HepG2 (cell line): ENCODE data around the gene DMXL1. TPM values are rescaled to one million over a fixed set of nuclear protein-coding genes. Genes with fewer than 3 reads are reported as not detected.

ENCODE experiments used
- ATAC-seq: fragments of 200-7000 bp; cut with Tn5 transposase; 3 replicates; pipeline ENCODE4 v1.9.1; 2020; ENCODE audit warnings: mild to moderate bottlenecking, moderate library complexity
- BruUV-seq: library from RNA; stranded (reverse); fragments of 400-500 nt; replicated peaks from 2 replicates; lab custom pipeline; 2021; lab: Mats Ljungman, UMichigan
- CTCF ChIA-PET: fragments of 300-600 bp; formaldehyde crosslinking; extraction: SDS; loops from one replicate; lab custom pipeline; 2021; ENCODE audit warnings: low total read pairs, inconsistent platforms, low intra/inter-chr PET ratio; lab: Yijun Ruan, JAX
- POLR2A ChIA-PET: fragments of 350-600 bp; sonication (Branson Sonifier 250); formaldehyde crosslinking; loops from one replicate; lab custom pipeline; 2020; ENCODE audit warnings: antibody characterized with exemption, inconsistent platforms; lab: Yijun Ruan, JAX
- DNase-seq: peaks from one replicate; pipeline ENCODE4 v3.0.0-alpha.2; 2015; ENCODE audit warnings: low spot score
- FAIRE-seq: peaks from 3 replicates; lab custom pipeline; 2011; peaks lifted over from hg19 to GRCh38; lab: Jason Lieb, UNC
- H2AFZ ChIP-seq: one replicate; pipeline ENCODE4 v1.6.1; 2011; ENCODE audit warnings: low read length, inconsistent platforms
- H3K27ac ChIP-seq: fragments of 300-600 bp; 3 replicates; pipeline ENCODE4 v1.8.0; 2011; ENCODE audit warnings: mixed run types, mild to moderate bottlenecking, mixed read lengths, low read length, inconsistent platforms; ENCODE audit not compliant: insufficient read depth; ENCODE audit errors: extremely low read length
- H3K27me3 ChIP-seq, 2 experiments: fragments of 200-600 bp in 1 of 2; 2 replicates in 1 of 2; 3 replicates in 1 of 2; pipeline versions ENCODE4 v1.6.0 to v1.8.0; 2011; ENCODE audit warnings: low read length in 2 of 2, mild to moderate bottlenecking in 2 of 2, moderate library complexity in 2 of 2, inconsistent platforms in 1 of 2; ENCODE audit not compliant: insufficient read depth in 2 of 2, control insufficient read depth in 1 of 2
- H3K36me3 ChIP-seq, 2 experiments: fragments of 200-600 bp in 1 of 2; replicated peaks in 1 of 2; 2 replicates in 1 of 2; 3 replicates in 1 of 2; pipeline versions ENCODE4 v1.5.1 to v1.8.0; 2011; ENCODE audit warnings: low read length in 2 of 2, inconsistent platforms in 1 of 2; ENCODE audit not compliant: insufficient read depth in 2 of 2, control insufficient read depth in 1 of 2
- H3K4me1 ChIP-seq: 2 replicates; pipeline ENCODE4 v1.5.1; 2012; ENCODE audit warnings: low read length, inconsistent platforms; ENCODE audit not compliant: insufficient read depth
- H3K4me2 ChIP-seq: 2 replicates; pipeline ENCODE4 v1.6.0; 2011; ENCODE audit warnings: low read depth, low read length, inconsistent platforms
- H3K4me3 ChIP-seq, 3 experiments: fragments of 200-600 bp in 1 of 3; sonication (generic), shearing (Covaris generic) in 1 of 3; replicated peaks in 1 of 3; 2 replicates each; pipeline ENCODE4 v1.5.1; 2011 to 2016; ENCODE audit warnings: low read length in 3 of 3, inconsistent platforms in 2 of 3, low read depth in 2 of 3, mild to moderate bottlenecking in 2 of 3, control low read depth in 1 of 3, mixed read lengths in 1 of 3; ENCODE audit not compliant: insufficient read depth in 1 of 3
- H3K79me2 ChIP-seq: one replicate; pipeline ENCODE4 v1.6.1; 2011; ENCODE audit warnings: low read length, inconsistent platforms; ENCODE audit not compliant: insufficient read depth
- H3K9ac ChIP-seq: 2 replicates; pipeline ENCODE4 v1.6.0; 2011; ENCODE audit warnings: mild to moderate bottlenecking, low read depth, low read length, inconsistent platforms; ENCODE audit not compliant: insufficient read depth
- H3K9me3 ChIP-seq: 2 replicates; pipeline ENCODE4 v1.5.1; 2012; ENCODE audit warnings: mild to moderate bottlenecking, low read length
- H4K20me1 ChIP-seq: 2 replicates; pipeline ENCODE4 v1.6.0; 2011; ENCODE audit warnings: inconsistent platforms, mild to moderate bottlenecking, low read length, moderate library complexity; ENCODE audit not compliant: insufficient read depth
- BORCS8-MEF2B ChIP-seq: sonication (generic); formaldehyde crosslinking; IDR thresholded peaks from 2 replicates; pipeline ENCODE4 v1.8.0; 2022; ENCODE audit warnings: mild to moderate bottlenecking, missing genetic modification reagents
- DR1 ChIP-seq: sonication (generic); formaldehyde crosslinking; IDR thresholded peaks from 2 replicates; pipeline ENCODE4 v1.8.0; 2021; ENCODE audit warnings: mild to moderate bottlenecking, missing genetic modification reagents, inconsistent platforms
- ELF1 ChIP-seq: sonication (generic); formaldehyde crosslinking; IDR thresholded peaks from 2 replicates; pipeline ENCODE4 v1.4.0; 2020; ENCODE audit warnings: missing genetic modification reagents
- FOXC1 ChIP-seq: sonication (generic); formaldehyde crosslinking; IDR thresholded peaks from 2 replicates; pipeline ENCODE4 v1.8.0; 2022; ENCODE audit warnings: mild to moderate bottlenecking, missing genetic modification reagents, borderline replicate concordance
- KLF13 ChIP-seq: sonication (generic); formaldehyde crosslinking; IDR thresholded peaks from 2 replicates; pipeline ENCODE4 v1.4.0; 2020; ENCODE audit warnings: mild to moderate bottlenecking, missing genetic modification reagents
- MAZ ChIP-seq, 2 experiments: sonication (generic) in 1 of 2; formaldehyde crosslinking in 1 of 2; IDR thresholded peaks; 2 replicates each; pipeline versions ENCODE4 v1.5.0 to v1.6.1; 2012 to 2020; ENCODE audit warnings: low read depth in 2 of 2, mild to moderate bottlenecking in 2 of 2, borderline replicate concordance in 1 of 2, improper control_type of control experiment in 1 of 2, low read length in 1 of 2, missing genetic modification reagents in 1 of 2, moderate library complexity in 1 of 2
- MED1 ChIP-seq: sonication (generic); formaldehyde crosslinking; IDR thresholded peaks from 2 replicates; pipeline ENCODE4 v1.4.0; 2020; ENCODE audit warnings: missing genetic modification reagents
- MNT ChIP-seq: fragments of 450-650 bp; IDR thresholded peaks from 2 replicates; pipeline ENCODE4 v1.6.1; 2016
- NAIF1 ChIP-seq: sonication (generic); formaldehyde crosslinking; IDR thresholded peaks from 2 replicates; pipeline ENCODE4 v1.5.0; 2020; ENCODE audit warnings: mild to moderate bottlenecking, missing genetic modification reagents, borderline replicate concordance
- NFYC ChIP-seq: IDR thresholded peaks from 2 replicates; pipeline ENCODE4 v1.6.1; 2016; ENCODE audit warnings: missing genetic modification reagents, missing compliant biosample characterization
- NR1H2 ChIP-seq: sonication (generic); formaldehyde crosslinking; IDR thresholded peaks from 2 replicates; pipeline ENCODE4 v1.8.1; 2022; ENCODE audit warnings: low read depth, missing genetic modification reagents, borderline replicate concordance
- RARG ChIP-seq: sonication (generic); formaldehyde crosslinking; IDR thresholded peaks from 2 replicates; pipeline ENCODE4 v1.4.0; 2020; ENCODE audit warnings: low read depth, mild to moderate bottlenecking, missing genetic modification reagents
- RORA ChIP-seq: sonication (generic); formaldehyde crosslinking; IDR thresholded peaks from 2 replicates; pipeline ENCODE4 v1.5.0; 2020; ENCODE audit warnings: mild to moderate bottlenecking, missing genetic modification reagents, moderate library complexity
- TCF7L2 ChIP-seq: IDR thresholded peaks from 2 replicates; pipeline ENCODE4 v1.6.1; 2011; ENCODE audit warnings: mild to moderate bottlenecking, low read depth, low read length, moderate library complexity
- ZBTB2 ChIP-seq: sonication (generic); formaldehyde crosslinking; IDR thresholded peaks from 2 replicates; pipeline ENCODE4 v1.8.0; 2022; ENCODE audit warnings: low read depth, missing genetic modification reagents
- ZNF24 ChIP-seq: fragments of 450-650 bp; IDR thresholded peaks from 2 replicates; pipeline ENCODE4 v1.6.1; 2017; ENCODE audit warnings: antibody characterized with exemption, mild to moderate bottlenecking
- ZNF253 ChIP-seq: sonication (generic); formaldehyde crosslinking; IDR thresholded peaks from 2 replicates; pipeline ENCODE4 v1.8.0; 2022; ENCODE audit warnings: mild to moderate bottlenecking, missing genetic modification reagents, borderline replicate concordance
- ZNF383 ChIP-seq: sonication (generic); formaldehyde crosslinking; IDR thresholded peaks from 2 replicates; pipeline ENCODE4 v1.4.0; 2020; ENCODE audit warnings: missing genetic modification reagents, mild to moderate bottlenecking, borderline replicate concordance
- ZNF501 ChIP-seq: sonication (generic); formaldehyde crosslinking; IDR thresholded peaks from 2 replicates; pipeline ENCODE4 v1.5.1; 2020; ENCODE audit warnings: mild to moderate bottlenecking, moderate library complexity, missing genetic modification reagents
- ZNF780A ChIP-seq: sonication (generic); formaldehyde crosslinking; IDR thresholded peaks from 2 replicates; pipeline ENCODE4 v1.8.0; 2022; ENCODE audit warnings: mild to moderate bottlenecking, missing genetic modification reagents, moderate library complexity
- WGBS: methylation state at CpG from one replicate; pipeline ENCODE4 v1.1.6; 2017; ENCODE audit warnings: low lambda C conversion rate; 5-methylcytosine and 5-hydroxymethylcytosine counted together
- in situ Hi-C: cut with HindIII; loops from 2 replicates; pipeline ENCODE4 v1.10.0; 2017; ENCODE audit warnings: low pct_unique_long_range_greater_than_20kb; ENCODE audit not compliant: extremely low pct_ligation_motif_present
- intact Hi-C: fragments of 100-400 bp; cut with micrococcal nuclease; formaldehyde crosslinking; loops from one replicate; pipeline ENCODE4 v1.10.0; 2022; ENCODE audit not compliant: unreplicated experiment
- polyA plus RNA-seq, 8 experiments: library from polyadenylated mRNA; depleted of rRNA in 3 of 8; stranded (reverse) in 7 of 8; unstranded in 1 of 8; fragments of >200 nt; fragmentation: Illumina TruSeq in 4 of 8; extraction: Trizol in 4 of 8; gene quantifications; 2 replicates each; pipeline versions ENCODE4 v1.2.1 to v1.2.3, GENCODE V29; 2011 to 2016; ENCODE audit warnings: low read depth in 4 of 8, missing spikeins in 1 of 8, mixed read lengths in 1 of 8; ENCODE audit not compliant: insufficient read depth in 1 of 8
- total RNA-seq, 5 experiments: library from RNA; depleted of rRNA; stranded (reverse); fragments of >200 nt; fragmentation: Illumina TruSeq; extraction: Trizol; gene quantifications; 2 replicates each; pipeline ENCODE4 v1.2.3, GENCODE V29; 2016; ENCODE audit warnings: low read depth in 1 of 5

The DMXL1 gene
- total and polyA plus RNA-seq, 2 of the 13 experiments (the other 11 are each of a cell fraction or from before 2014, with no cell fraction given) = 6.9 to 18.6 TPM

- CTCF ChIA-PET = no interaction called here
- WGBS = 55% methylated on average over 5 of the region's 5 CpGs
- Histone ChIP-seq H3K4me1 (no peaks in the 10 kb centered on the region), H3K27me3 (0 out of 5 replicates have a peak, but pooled peaks cover 0 to 3% of the 10 kb centered on the region in 2 experiments), H3K4me2 (no peak overlapping the region), H3K27ac (no peak overlapping the region), H2AFZ (no peak overlapping the region)
- POLR2A ChIA-PET = no interaction called here
- no TSS peak for BruUV-seq
- intact Hi-C loops (no loop called here), in situ Hi-C loops (no loop called here)
- DNase-seq = no peak
- no peak for TF ChIP-seq BORCS8-MEF2B (CRISPR knock-in tag)
- TF ChIP-seq MAZ (IDR thresholded peaks at IDR 0.05; ENCODE audit: borderline replicate concordance, low read depth, low read length) = no peak
- TF ChIP-seq MAZ (CRISPR knock-in tag; IDR thresholded peaks at IDR 0.05; ENCODE audit: low read depth) = no peak
- no peak for TF ChIP-seq DR1 (CRISPR knock-in tag)
- no peak for TF ChIP-seq MNT
- no peak for TF ChIP-seq ZNF501
- no peak for TF ChIP-seq ELF1
- no peak for TF ChIP-seq NFYC (CRISPR knock-in tag)
- TF ChIP-seq ZNF780A (CRISPR knock-in tag) = no peak
- no peak for TF ChIP-seq MED1 (CRISPR knock-in tag)
- TF ChIP-seq RORA = no peak
- TF ChIP-seq NR1H2 = no peak
- TF ChIP-seq RARG (CRISPR knock-in tag) = no peak
- TF ChIP-seq KLF13 (CRISPR knock-in tag) = no peak
- TF ChIP-seq ZNF253 = no peak
- no peak for TF ChIP-seq ZBTB2 (CRISPR knock-in tag)
- no peak for TF ChIP-seq TCF7L2
- no peak for TF ChIP-seq ZNF383 (CRISPR knock-in tag)
- no peak for TF ChIP-seq NAIF1 (CRISPR knock-in tag)
- no peak for TF ChIP-seq FOXC1 (CRISPR knock-in tag)
- no peak for TF ChIP-seq ZNF24
- TF ChIP-seq, all 625 proteins: peak for 0
- Histone ChIP-seq H4K20me1 (no peaks in the 10 kb centered on the region), H3K36me3 (no peaks in the 10 kb centered on the region), H3K79me2 (no peaks in the 10 kb centered on the region), H3K9ac (no peak overlapping the region), H3K9me3 (no peaks in the 10 kb centered on the region), H3K4me3 (no peak overlapping the region)
- FAIRE-seq = no peak
- ATAC-seq = no peak
Measured at GRCh38 chr5:119031011-119031886, 39.6 kb upstream of the DMXL1 start.
